GM21526 (cell line): ENCODE results near the gene GMDS.

ENCODE experiments used
- ATAC-seq: cut with Tn5 transposase; IDR thresholded peaks from one replicate; pipeline ENCODE4 v1.9.1; 2021; ENCODE audit warnings: moderate library complexity; ENCODE audit not compliant: unreplicated experiment, low FRiP score

The GMDS gene

GRCh38 chr6:1796706-1797529 lies 448.5 kb downstream of the GMDS start:
- ATAC-seq = peak; percentile 75

GRCh38 chr6:1795910-1796309 lies 449.5 kb downstream of the GMDS start:
- no peak for ATAC-seq

GRCh38 chr6:1792989-1793388 lies 452.4 kb downstream of the GMDS start:
- no peak for ATAC-seq

GRCh38 chr6:1790684-1791083 lies 454.7 kb downstream of the GMDS start:
- no peak for ATAC-seq

GRCh38 chr6:1789092-1789491 lies 456.3 kb downstream of the GMDS start:
- ATAC-seq = no peak

- no peak for ATAC-seq
Observed at GRCh38 chr6:1787894-1788293, 457.5 kb downstream of the GMDS start.

- ATAC-seq = no peak
Observed at GRCh38 chr6:1786455-1787453, 458.7 kb downstream of the GMDS start.

GRCh38 chr6:1784422-1784884 lies 461.0 kb downstream of the GMDS start:
- ATAC-seq = no peak

- ATAC-seq = no peak
Observed at GRCh38 chr6:1781817-1782184, 463.6 kb downstream of the GMDS start.

GRCh38 chr6:1781152-1781816 lies 464.1 kb downstream of the GMDS start:
- no peak for ATAC-seq

GRCh38 chr6:1780251-1780867 lies 465.0 kb downstream of the GMDS start:
- ATAC-seq = no peak

- ATAC-seq = no peak
Observed at GRCh38 chr6:1778686-1779235, 466.6 kb downstream of the GMDS start.

- no peak for ATAC-seq
Observed at GRCh38 chr6:1777921-1778685, 467.3 kb downstream of the GMDS start.

GRCh38 chr6:1775441-1775840 lies 470.0 kb downstream of the GMDS start:
- no peak for ATAC-seq

- no peak for ATAC-seq
Observed at GRCh38 chr6:1774226-1774915, 471.0 kb downstream of the GMDS start.

- no peak for ATAC-seq
Observed at GRCh38 chr6:1773700-1774099, 471.7 kb downstream of the GMDS start.

GRCh38 chr6:1770968-1771723 lies 474.3 kb downstream of the GMDS start:
- no peak for ATAC-seq

GRCh38 chr6:1770435-1770843 lies 475.0 kb downstream of the GMDS start:
- no peak for ATAC-seq
